MM.1S (cell line): ENCODE data around the gene ZMIZ1.

Source experiments
- DNase-seq: peaks from one replicate; pipeline ENCODE4 v3.0.0-alpha.2; 2015
- H2AFZ ChIP-seq: fragments of 300-600 bp; sonication (generic); 2 replicates; pipeline ENCODE4 v1.6.0; 2016; ENCODE audit warnings: antibody characterized with exemption, low read length
- H3F3A ChIP-seq: fragments of 300-600 bp; sonication (generic); 2 replicates; pipeline ENCODE4 v1.6.1; 2016; ENCODE audit warnings: mild to moderate bottlenecking, antibody characterized with exemption, low read length, moderate library complexity, mixed read lengths; ENCODE audit not compliant: insufficient read depth
- H3K27ac ChIP-seq: fragments of 300-600 bp; sonication (generic); 2 replicates; pipeline ENCODE4 v1.5.1; 2016; ENCODE audit warnings: mild to moderate bottlenecking, low read length
- H3K27me3 ChIP-seq: fragments of 300-600 bp; sonication (generic); replicated peaks from 2 replicates; pipeline ENCODE4 v1.6.0; 2016; ENCODE audit warnings: low read length; ENCODE audit not compliant: insufficient read depth
- H3K36me3 ChIP-seq: fragments of 300-600 bp; sonication (generic); replicated peaks from 2 replicates; pipeline ENCODE4 v1.6.1; 2016; ENCODE audit warnings: mild to moderate bottlenecking, low read length, mixed read lengths; ENCODE audit not compliant: insufficient read depth
- H3K4me1 ChIP-seq: fragments of 300-600 bp; sonication (generic); 2 replicates; pipeline ENCODE4 v1.6.1; 2016; ENCODE audit warnings: low read length, mixed read lengths
- H3K4me2 ChIP-seq: fragments of 300-600 bp; sonication (generic); 2 replicates; pipeline ENCODE4 v1.6.0; 2016; ENCODE audit warnings: low read depth, low read length
- H3K4me3 ChIP-seq: fragments of 300-600 bp; sonication (generic); 2 replicates; pipeline ENCODE4 v1.5.1; 2016; ENCODE audit warnings: low read length, mixed read lengths
- H3K79me2 ChIP-seq: fragments of 300-600 bp; sonication (generic); 2 replicates; pipeline ENCODE4 v1.6.1; 2016; ENCODE audit warnings: mixed run types, low read length, mixed read lengths
- H3K9ac ChIP-seq: fragments of 300-600 bp; sonication (generic); 2 replicates; pipeline ENCODE4 v1.6.1; 2016; ENCODE audit warnings: low read length, mixed read lengths
- H3K9me2 ChIP-seq: fragments of 300-600 bp; sonication (generic); replicated peaks from 2 replicates; pipeline ENCODE4 v1.6.1; 2016; ENCODE audit warnings: mild to moderate bottlenecking, low read length, mixed read lengths; ENCODE audit not compliant: insufficient read depth
- H3K9me3 ChIP-seq: fragments of 300-600 bp; sonication (generic); replicated peaks from 2 replicates; pipeline ENCODE4 v1.6.1; 2016; ENCODE audit warnings: mild to moderate bottlenecking, low read length, mixed read lengths; ENCODE audit not compliant: insufficient read depth
- H4K20me1 ChIP-seq: fragments of 300-600 bp; sonication (generic); 2 replicates; pipeline ENCODE4 v1.6.1; 2016; ENCODE audit warnings: mild to moderate bottlenecking, low read length, moderate library complexity, mixed read lengths; ENCODE audit not compliant: insufficient read depth
- EZH2 ChIP-seq: fragments of 300-600 bp; sonication (generic); optimal IDR thresholded peaks from 2 replicates; pipeline ENCODE3; 2017; ENCODE audit warnings: low read depth, mild to moderate bottlenecking, antibody characterized with exemption, low read length, mixed read lengths
- EZH2phosphoT487 ChIP-seq: fragments of 300-600 bp; sonication (generic); IDR thresholded peaks from 2 replicates; pipeline ENCODE4 v1.6.1; 2018; ENCODE audit warnings: antibody characterized with exemption, low read length
- TF ChIP-seq, protein P1 (sequence below): fragments of 300-600 bp; sonication (generic); IDR thresholded peaks from 2 replicates; pipeline ENCODE4 v1.5.1; 2016; ENCODE audit warnings: antibody characterized with exemption, low read length, mixed read lengths

ZMIZ1 gene

DNA sequence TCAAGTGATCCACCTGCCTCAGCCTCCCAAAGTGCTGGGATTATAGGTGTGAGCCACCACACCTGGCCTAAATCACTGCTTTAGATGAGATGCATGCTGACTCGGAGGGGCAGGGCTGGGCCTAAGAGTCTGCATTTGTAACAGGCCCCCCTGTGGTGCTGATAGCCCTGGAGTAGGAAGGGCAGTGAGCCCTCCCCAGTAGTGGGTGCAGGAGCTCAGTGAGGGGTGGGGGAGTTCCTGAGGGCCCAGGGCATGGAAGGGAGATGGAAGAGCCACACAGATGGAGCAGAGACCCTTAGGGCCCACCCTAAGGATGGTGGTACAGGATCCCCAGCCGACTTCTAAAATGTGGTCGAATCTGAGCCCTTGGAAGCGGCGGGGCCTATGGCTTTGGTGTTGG is 146.8 kb downstream of the ZMIZ1 start:
- H3K4me3 ChIP-seq: no peak overlapping the region
- H3K27me3 ChIP-seq: no peaks in the 10 kb centered on the region
- no peak overlapping the region for H3K4me2 ChIP-seq
- H4K20me1 ChIP-seq: no peaks in the 10 kb centered on the region
- no peaks in the 10 kb centered on the region for H3K9me2 ChIP-seq
- TF ChIP-seq, protein P1, sequence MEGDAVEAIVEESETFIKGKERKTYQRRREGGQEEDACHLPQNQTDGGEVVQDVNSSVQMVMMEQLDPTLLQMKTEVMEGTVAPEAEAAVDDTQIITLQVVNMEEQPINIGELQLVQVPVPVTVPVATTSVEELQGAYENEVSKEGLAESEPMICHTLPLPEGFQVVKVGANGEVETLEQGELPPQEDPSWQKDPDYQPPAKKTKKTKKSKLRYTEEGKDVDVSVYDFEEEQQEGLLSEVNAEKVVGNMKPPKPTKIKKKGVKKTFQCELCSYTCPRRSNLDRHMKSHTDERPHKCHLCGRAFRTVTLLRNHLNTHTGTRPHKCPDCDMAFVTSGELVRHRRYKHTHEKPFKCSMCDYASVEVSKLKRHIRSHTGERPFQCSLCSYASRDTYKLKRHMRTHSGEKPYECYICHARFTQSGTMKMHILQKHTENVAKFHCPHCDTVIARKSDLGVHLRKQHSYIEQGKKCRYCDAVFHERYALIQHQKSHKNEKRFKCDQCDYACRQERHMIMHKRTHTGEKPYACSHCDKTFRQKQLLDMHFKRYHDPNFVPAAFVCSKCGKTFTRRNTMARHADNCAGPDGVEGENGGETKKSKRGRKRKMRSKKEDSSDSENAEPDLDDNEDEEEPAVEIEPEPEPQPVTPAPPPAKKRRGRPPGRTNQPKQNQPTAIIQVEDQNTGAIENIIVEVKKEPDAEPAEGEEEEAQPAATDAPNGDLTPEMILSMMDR: no peak
- TF ChIP-seq EZH2 (no peak), EZH2phosphoT487 (no peak)
- no peaks in the 10 kb centered on the region for H3K4me1 ChIP-seq
- H3K79me2 ChIP-seq: no peaks in the 10 kb centered on the region
- no peak overlapping the region for H3K27ac ChIP-seq
- no peaks in the 10 kb centered on the region for H3K36me3 ChIP-seq
- no peak overlapping the region for H2AFZ ChIP-seq
- H3K9ac ChIP-seq: no peak overlapping the region
- no peaks in the 10 kb centered on the region for H3F3A ChIP-seq
- DNase-seq: no peak
- no peaks in the 10 kb centered on the region for H3K9me3 ChIP-seq

DNA sequence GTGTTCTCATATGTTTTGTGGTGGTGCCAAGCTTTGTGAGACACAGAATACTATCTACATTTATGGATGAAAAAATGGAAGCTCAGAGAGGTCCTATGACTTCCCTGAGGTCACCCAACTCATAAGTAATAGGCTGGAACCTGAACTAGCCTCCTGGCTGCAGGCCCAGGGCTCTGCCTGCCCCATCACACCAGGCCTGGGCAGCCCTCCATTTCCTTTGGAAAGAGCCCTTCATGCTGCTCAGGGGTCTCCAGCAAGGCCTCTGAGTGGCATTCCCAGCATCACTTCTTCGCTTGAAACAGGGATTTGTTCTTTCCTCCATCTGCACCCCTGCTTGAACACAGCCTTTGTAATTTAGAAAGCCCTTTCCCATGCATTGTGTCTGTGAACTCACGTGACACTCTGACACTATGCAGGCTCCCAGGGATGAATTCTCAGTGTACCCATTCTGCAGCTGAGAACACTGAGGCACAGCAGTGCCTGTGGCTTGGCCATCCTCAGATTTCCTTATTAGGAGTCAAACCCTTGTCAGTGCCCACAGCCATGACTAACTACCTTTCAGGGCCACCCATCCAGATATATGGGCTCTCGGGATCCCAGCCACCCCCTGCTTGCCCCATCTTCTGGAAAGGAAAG is 150.7 kb downstream of the ZMIZ1 start:
- no peak overlapping the region for H2AFZ ChIP-seq
- no peaks in the 10 kb centered on the region for H3K79me2 ChIP-seq
- H3K4me1 ChIP-seq: no peaks in the 10 kb centered on the region
- no peak overlapping the region for H3K4me2 ChIP-seq
- TF ChIP-seq, protein P1: no peak
- no peak for TF ChIP-seq EZH2phosphoT487
- no peak for TF ChIP-seq EZH2
- no peaks in the 10 kb centered on the region for H3K36me3 ChIP-seq
- no peak overlapping the region for H3K9ac ChIP-seq
- DNase-seq: no peak
- no peaks in the 10 kb centered on the region for H3F3A ChIP-seq
- H3K9me3 ChIP-seq: no peaks in the 10 kb centered on the region
- H3K4me3 ChIP-seq: no peak overlapping the region
- no peaks in the 10 kb centered on the region for H3K9me2 ChIP-seq
- no peaks in the 10 kb centered on the region for H4K20me1 ChIP-seq
- H3K27me3 ChIP-seq: no peaks in the 10 kb centered on the region
- H3K27ac ChIP-seq: no peak overlapping the region

DNA sequence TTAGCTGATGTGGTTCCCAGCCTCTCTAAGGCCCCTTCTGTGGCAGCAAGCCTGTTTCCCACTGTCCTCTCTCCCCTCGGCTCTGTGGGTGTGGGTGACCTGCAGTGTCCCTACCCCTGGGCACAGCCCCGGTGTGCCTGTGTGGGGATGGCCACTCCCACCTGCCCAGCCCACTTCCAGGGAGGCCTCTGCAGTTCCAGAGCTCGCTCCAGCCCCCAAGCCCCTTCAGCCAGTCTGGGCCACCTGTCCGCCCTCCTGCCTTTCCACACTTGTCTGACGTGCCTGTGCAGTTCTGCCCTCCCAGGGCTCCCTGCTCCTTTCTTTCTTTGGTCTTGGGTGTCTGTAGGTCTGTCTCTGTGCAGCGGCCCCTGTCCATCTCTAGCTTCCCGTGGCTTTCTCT is 151.5 kb downstream of the ZMIZ1 start:
- no peaks in the 10 kb centered on the region for H3K4me1 ChIP-seq
- no peaks in the 10 kb centered on the region for H3K9me3 ChIP-seq
- no peak overlapping the region for H3K27ac ChIP-seq
- no peaks in the 10 kb centered on the region for H4K20me1 ChIP-seq
- H3F3A ChIP-seq: no peaks in the 10 kb centered on the region
- TF ChIP-seq EZH2: no peak
- TF ChIP-seq EZH2phosphoT487: no peak
- TF ChIP-seq, protein P1: no peak
- H3K9me2 ChIP-seq: no peaks in the 10 kb centered on the region
- H3K27me3 ChIP-seq: no peaks in the 10 kb centered on the region
- H3K36me3 ChIP-seq: no peaks in the 10 kb centered on the region
- no peak overlapping the region for H3K4me2 ChIP-seq
- no peak overlapping the region for H3K9ac ChIP-seq
- H3K4me3 ChIP-seq: no peak overlapping the region
- DNase-seq: no peak
- no peak overlapping the region for H2AFZ ChIP-seq
- no peaks in the 10 kb centered on the region for H3K79me2 ChIP-seq
